Measurements from ENCODE around the gene JPT1. TPM values are rescaled to one million over a fixed set of nuclear protein-coding genes. Genes with fewer than 3 reads are reported as not detected.
A peak's percentile ranks its signal among the peaks of the same experiment; 100 is the strongest.

The JPT1 gene
- total RNA-seq, 1 donor from 2014 or later, result 122 TPM

- peak; percentile 55 to 90 for DNase-seq (ENCODE audit: low read depth in 2 of 2)
Observed at GRCh38 chr17:75105126-75106080, 48.9 kb downstream of the JPT1 start.

GRCh38 chr17:75103601-75104554 is 50.4 kb downstream of the JPT1 start:
- DNase-seq (ENCODE audit: low read depth in 2 of 2), result no peak

GRCh38 chr17:75102385-75102821 is 51.9 kb downstream of the JPT1 start:
- DNase-seq (ENCODE audit: low read depth in 2 of 2), result no peak

- DNase-seq (ENCODE audit: low read depth in 2 of 2), result no peak
Observed at GRCh38 chr17:75099881-75100595, 54.3 kb downstream of the JPT1 start.

GRCh38 chr17:75098861-75099260 is 55.5 kb downstream of the JPT1 start:
- DNase-seq (ENCODE audit: low read depth in 2 of 2), result no peak

- DNase-seq (ENCODE audit: low read depth in 2 of 2), result no peak
Observed at GRCh38 chr17:75097865-75098264, 56.4 kb downstream of the JPT1 start.

- DNase-seq (ENCODE audit: low read depth in 2 of 2), result peak; percentile 64 to 88
Observed at GRCh38 chr17:75096082-75096625, 58.2 kb downstream of the JPT1 start.

GRCh38 chr17:75094871-75095399 is 59.4 kb downstream of the JPT1 start:
- no peak for DNase-seq (ENCODE audit: low read depth in 2 of 2)

GRCh38 chr17:75093548-75094158 is 60.7 kb downstream of the JPT1 start:
- DNase-seq (ENCODE audit: low read depth in 2 of 2), result no peak

GRCh38 chr17:75091855-75092327 is 62.4 kb downstream of the JPT1 start:
- no peak for DNase-seq (ENCODE audit: low read depth in 2 of 2)

GRCh38 chr17:75090871-75091854 is 63.1 kb downstream of the JPT1 start:
- DNase-seq (ENCODE audit: low read depth in 2 of 2), result no peak

GRCh38 chr17:75088465-75089417 is 65.6 kb downstream of the JPT1 start:
- DNase-seq (ENCODE audit: low read depth in 2 of 2), result peak in 1 of 2 donors; percentile 60

- peak; percentile 83 to 87 for DNase-seq (ENCODE audit: low read depth in 2 of 2)
Observed at GRCh38 chr17:75087558-75088453, 66.5 kb downstream of the JPT1 start, which contains the start of gene SLC16A5. SLC16A5 (plus strand) TSS chr17:75087954; CDS start chr17:75093637, 5,683 bp downstream.

GRCh38 chr17:75087182-75087557 is 67.1 kb downstream of the JPT1 start:
- DNase-seq (ENCODE audit: low read depth in 2 of 2), result no peak

GRCh38 chr17:75086496-75087181 is 67.7 kb downstream of the JPT1 start:
- no peak for DNase-seq (ENCODE audit: low read depth in 2 of 2)

Data from dermis microvascular lymphatic vessel endothelial cell (primary cell).